Vagina (tissue), 2 donors: ENCODE measurements around the gene LHFPL3. TPM values are rescaled to one million over a fixed set of nuclear protein-coding genes. Genes with fewer than 3 reads are reported as not detected.

Experiments used
- DNase-seq, 2 donors: peaks; one replicate each; pipeline ENCODE4 v3.0.0-alpha.2; 2017; ENCODE audit errors: extremely low spot score in 2 of 2
- H3K27ac ChIP-seq: fragments of 200-600 bp; sonication (generic); one replicate; pipeline ENCODE4 v1.5.1; 2019
- H3K27me3 ChIP-seq: fragments of 200-600 bp; sonication (generic); one replicate; pipeline ENCODE4 v1.5.1; 2019
- H3K36me3 ChIP-seq, 2 donors: fragments of 200-600 bp; sonication (generic); one replicate each; pipeline ENCODE4 v1.5.1; 2017 to 2019
- H3K4me1 ChIP-seq: fragments of 200-600 bp; sonication (generic); one replicate; pipeline ENCODE4 v1.5.1; 2019
- H3K4me3 ChIP-seq, 2 donors: fragments of 200-600 bp; sonication (generic); 1 replicate in 1 of 2; 2 replicates in 1 of 2; pipeline ENCODE4 v1.5.1; 2016 to 2019
- H3K9me3 ChIP-seq: fragments of 200-600 bp; sonication (generic); one replicate; pipeline ENCODE4 v1.5.1; 2019
- POLR2A ChIP-seq, 2 donors: fragments of 450-650 bp; IDR thresholded peaks; one replicate each; pipeline ENCODE4 v1.6.1; 2017; ENCODE audit warnings: antibody characterized with exemption in 2 of 2, mild to moderate bottlenecking in 2 of 2, moderate library complexity in 2 of 2
- POLR2AphosphoS5 ChIP-seq, 2 donors: sonication (generic); formaldehyde crosslinking; IDR thresholded peaks; one replicate each; pipeline ENCODE4 v1.9.0; 2017; ENCODE audit warnings: antibody characterized with exemption in 2 of 2, mild to moderate bottlenecking in 2 of 2, low read depth in 1 of 2; ENCODE audit not compliant: insufficient read depth in 1 of 2
- intact Hi-C: fragments of 100-400 bp; cut with DNase I; formaldehyde crosslinking; loops from one replicate; pipeline ENCODE4 v1.15.1; 2023
- total RNA-seq: library from RNA; depleted of rRNA; stranded (reverse); fragments of >200 nt; gene quantifications from one replicate; pipeline ENCODE4 v1.2.3, GENCODE V29; 2016
- TF ChIP-seq, protein P1 (sequence below), 3 experiments: fragments of 450-650 bp in 2 of 3; fragments of 200-600 bp in 1 of 3; sonication (generic) in 1 of 3; IDR thresholded peaks; one replicate each; pipeline ENCODE4 v1.5.1; 2017 to 2019; ENCODE audit warnings: antibody characterized with exemption in 3 of 3, mild to moderate bottlenecking in 2 of 3, moderate library complexity in 2 of 3

LHFPL3 gene
- total RNA-seq, 1 donor from 2014 or later = not detected

DNA sequence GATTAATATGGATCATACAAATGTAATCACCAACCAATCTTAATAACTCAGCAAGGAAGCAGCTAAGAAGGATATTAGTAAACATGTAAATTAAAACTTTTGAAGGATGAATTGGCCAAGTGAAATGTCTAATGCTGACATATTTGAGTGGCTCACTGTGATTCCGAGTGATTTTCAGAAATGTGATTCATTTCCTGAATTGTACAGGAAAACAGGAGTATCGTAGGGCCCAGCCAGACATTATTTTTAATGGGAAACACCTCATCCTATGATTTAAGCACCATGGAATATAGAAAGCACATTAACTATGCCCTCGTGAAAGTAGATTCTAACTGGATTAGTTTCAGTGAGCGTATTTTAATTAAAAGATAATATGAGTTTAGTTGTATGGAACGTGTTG is 82.3 kb downstream of the LHFPL3 start:
- intact Hi-C loops = no loop called here
- TF ChIP-seq POLR2A (IDR thresholded peaks at IDR 0.05) = no peak
- Histone ChIP-seq H3K36me3 (no peaks in the 10 kb centered on the region), H3K27ac (no peak overlapping the region), H3K9me3 (no peaks in the 10 kb centered on the region), H3K4me1 (no peaks in the 10 kb centered on the region), H3K27me3 (no peaks in the 10 kb centered on the region), H3K4me3 (no peak overlapping the region)
- DNase-seq = no peak

DNA sequence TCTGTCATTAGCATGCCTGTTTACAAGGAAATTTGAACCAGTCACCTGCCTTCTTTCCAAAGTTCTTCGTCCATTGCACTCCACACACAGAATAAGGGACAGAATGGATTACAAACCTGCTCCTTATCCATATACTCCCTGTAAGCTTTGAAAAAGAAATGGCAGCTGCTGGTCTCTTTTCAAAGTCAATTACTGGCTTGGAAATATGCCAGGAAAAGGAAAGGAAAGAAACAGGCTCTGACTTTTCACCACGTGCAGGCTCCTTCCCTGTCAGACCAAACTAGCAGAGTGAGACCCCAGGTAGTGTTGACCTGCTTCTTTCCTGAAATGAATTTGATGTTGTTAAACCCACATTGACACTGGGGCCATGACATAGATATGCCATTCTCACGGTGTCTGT is 84.5 kb downstream of the LHFPL3 start:
- Histone ChIP-seq H3K27me3 (no peaks in the 10 kb centered on the region), H3K4me3 (no peak overlapping the region), H3K36me3 (no peaks in the 10 kb centered on the region), H3K9me3 (no peaks in the 10 kb centered on the region), H3K27ac (no peak overlapping the region), H3K4me1 (no peaks in the 10 kb centered on the region)
- DNase-seq = no peak
- TF ChIP-seq POLR2AphosphoS5 (IDR thresholded peaks at IDR 0.05; ENCODE audit: insufficient read depth in 1 of 2, low read depth in 1 of 2) (no peak), POLR2A (IDR thresholded peaks at IDR 0.05) (no peak)
- TF ChIP-seq, protein P1, sequence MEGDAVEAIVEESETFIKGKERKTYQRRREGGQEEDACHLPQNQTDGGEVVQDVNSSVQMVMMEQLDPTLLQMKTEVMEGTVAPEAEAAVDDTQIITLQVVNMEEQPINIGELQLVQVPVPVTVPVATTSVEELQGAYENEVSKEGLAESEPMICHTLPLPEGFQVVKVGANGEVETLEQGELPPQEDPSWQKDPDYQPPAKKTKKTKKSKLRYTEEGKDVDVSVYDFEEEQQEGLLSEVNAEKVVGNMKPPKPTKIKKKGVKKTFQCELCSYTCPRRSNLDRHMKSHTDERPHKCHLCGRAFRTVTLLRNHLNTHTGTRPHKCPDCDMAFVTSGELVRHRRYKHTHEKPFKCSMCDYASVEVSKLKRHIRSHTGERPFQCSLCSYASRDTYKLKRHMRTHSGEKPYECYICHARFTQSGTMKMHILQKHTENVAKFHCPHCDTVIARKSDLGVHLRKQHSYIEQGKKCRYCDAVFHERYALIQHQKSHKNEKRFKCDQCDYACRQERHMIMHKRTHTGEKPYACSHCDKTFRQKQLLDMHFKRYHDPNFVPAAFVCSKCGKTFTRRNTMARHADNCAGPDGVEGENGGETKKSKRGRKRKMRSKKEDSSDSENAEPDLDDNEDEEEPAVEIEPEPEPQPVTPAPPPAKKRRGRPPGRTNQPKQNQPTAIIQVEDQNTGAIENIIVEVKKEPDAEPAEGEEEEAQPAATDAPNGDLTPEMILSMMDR (IDR thresholded peaks at IDR 0.05) = no peak
- intact Hi-C loops = no loop called here

DNA sequence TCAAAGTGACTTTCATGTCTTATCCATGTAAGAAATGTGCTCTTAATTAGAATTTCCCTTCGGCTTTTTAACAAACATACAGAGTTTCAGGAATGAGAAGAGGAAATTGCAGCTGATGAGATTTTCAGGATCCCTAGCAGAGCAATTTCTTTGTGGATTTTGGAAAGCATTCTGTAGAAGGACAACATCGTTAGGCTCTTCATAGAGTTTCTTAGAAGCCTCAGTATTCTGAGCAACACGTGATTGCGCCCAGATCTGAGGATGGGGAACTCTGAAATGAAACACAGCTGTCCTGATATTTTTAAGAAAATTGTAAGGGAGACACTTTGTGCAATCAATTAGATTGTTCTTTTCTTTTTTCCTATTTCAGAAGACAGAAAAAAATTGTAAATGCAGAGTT is 85.8 kb downstream of the LHFPL3 start:
- Histone ChIP-seq H3K4me1 (no peaks in the 10 kb centered on the region), H3K4me3 (no peak overlapping the region), H3K27me3 (no peaks in the 10 kb centered on the region), H3K9me3 (no peaks in the 10 kb centered on the region), H3K27ac (no peak overlapping the region), H3K36me3 (no peaks in the 10 kb centered on the region)
- DNase-seq = no peak
- intact Hi-C loops = no loop called here
- TF ChIP-seq POLR2AphosphoS5 (IDR thresholded peaks at IDR 0.05; ENCODE audit: insufficient read depth in 1 of 2, low read depth in 1 of 2) (no peak), POLR2A (IDR thresholded peaks at IDR 0.05) (no peak)
- TF ChIP-seq, protein P1 (IDR thresholded peaks at IDR 0.05) = no peak

DNA sequence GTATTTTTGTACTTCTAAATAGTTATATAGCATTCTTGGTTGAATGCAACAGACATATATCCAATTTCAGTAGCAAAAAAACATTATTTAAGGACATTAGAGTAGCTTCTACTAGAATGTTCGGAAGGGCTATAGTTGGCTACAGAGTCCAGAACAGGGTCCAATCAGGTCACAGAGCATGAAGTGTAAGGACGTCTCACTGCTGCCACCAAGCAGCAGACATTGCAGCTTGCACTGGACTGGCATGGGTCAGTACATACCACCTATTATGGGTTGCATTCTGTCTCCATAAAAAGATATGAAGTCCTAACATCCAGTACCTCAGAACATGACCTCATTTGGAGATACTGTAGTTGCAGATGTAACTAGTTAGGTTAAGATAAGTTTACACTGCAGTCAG is 87.3 kb downstream of the LHFPL3 start:
- TF ChIP-seq POLR2AphosphoS5 (IDR thresholded peaks at IDR 0.05; ENCODE audit: insufficient read depth in 1 of 2, low read depth in 1 of 2) = no peak
- no peak for TF ChIP-seq POLR2A (IDR thresholded peaks at IDR 0.05)
- TF ChIP-seq, protein P1 (IDR thresholded peaks at IDR 0.05) = no peak
- Histone ChIP-seq H3K27me3 (no peaks in the 10 kb centered on the region), H3K9me3 (no peaks in the 10 kb centered on the region), H3K4me3 (no peak overlapping the region), H3K36me3 (no peaks in the 10 kb centered on the region), H3K27ac (no peak overlapping the region), H3K4me1 (no peaks in the 10 kb centered on the region)
- intact Hi-C loops = no loop called here
- no peak for DNase-seq

DNA sequence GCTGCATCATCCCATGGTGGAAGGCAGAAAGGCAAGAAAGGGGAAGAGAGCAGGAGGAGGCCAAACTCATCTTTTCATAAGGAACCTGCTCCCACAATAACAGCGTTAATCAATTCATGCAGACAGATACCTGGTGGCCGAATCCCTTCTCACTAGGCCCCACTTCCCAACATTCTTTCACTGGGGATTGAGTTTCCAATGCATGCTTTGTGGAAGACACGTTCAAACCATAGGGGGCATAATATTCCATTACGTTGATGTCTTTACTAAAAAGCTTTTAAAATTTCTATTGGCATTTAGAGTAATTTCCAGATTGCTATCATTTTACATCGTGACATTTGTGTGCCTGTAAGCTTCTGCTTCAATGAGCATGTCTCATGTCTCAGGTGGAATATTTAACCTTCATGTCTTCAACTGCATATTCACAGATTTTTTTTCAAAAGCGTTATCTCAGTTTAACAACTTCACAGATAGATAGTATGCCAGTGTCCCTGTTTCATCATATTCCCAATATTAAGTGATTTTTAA is 88.5 kb downstream of the LHFPL3 start:
- intact Hi-C loops = no loop called here
- no peaks in the 10 kb centered on the region for H3K27me3 ChIP-seq
- DNase-seq = no peak
- no peak overlapping the region for H3K4me3 ChIP-seq
- no peaks in the 10 kb centered on the region for H3K4me1 ChIP-seq
- H3K9me3 ChIP-seq = no peaks in the 10 kb centered on the region
- H3K27ac ChIP-seq = no peak overlapping the region
- TF ChIP-seq POLR2AphosphoS5 (IDR thresholded peaks at IDR 0.05; ENCODE audit: insufficient read depth in 1 of 2, low read depth in 1 of 2) = no peak
- TF ChIP-seq POLR2A (IDR thresholded peaks at IDR 0.05) = no peak
- TF ChIP-seq, protein P1 (IDR thresholded peaks at IDR 0.05) = no peak
- no peaks in the 10 kb centered on the region for H3K36me3 ChIP-seq
